ENCODE results near the gene SUCLA2.
"Not testable (repeated sequence)": the region's sequence is repeated elsewhere in the genome, so short reads cannot be mapped to it uniquely, and the experiment has no call there.

Gene SUCLA2

DNA sequence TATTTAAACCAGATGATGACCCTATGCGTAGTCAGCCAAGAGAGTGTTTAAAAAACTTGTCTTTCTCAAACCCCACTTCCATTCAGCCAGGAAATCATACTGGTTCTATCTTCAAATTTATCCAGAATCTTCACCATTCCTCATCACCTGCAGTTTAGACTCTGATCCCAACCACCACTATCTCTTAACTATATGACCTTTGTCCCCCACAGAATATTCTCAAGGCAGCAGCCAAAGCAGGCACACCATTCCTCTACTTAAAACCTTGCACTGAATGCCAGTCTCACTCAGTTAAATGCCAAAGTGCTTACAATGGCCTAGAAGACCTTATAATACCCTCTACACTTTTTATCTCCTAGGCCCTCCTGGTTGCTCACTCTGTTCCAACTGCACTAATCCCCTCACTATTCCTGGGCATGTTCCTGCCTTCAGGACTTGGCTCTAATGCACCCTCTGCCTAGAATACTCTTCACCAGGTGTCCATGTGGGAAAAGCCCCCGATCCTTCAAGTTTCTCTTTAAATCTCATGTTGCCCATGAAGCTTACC is 10.1 kb downstream of the SUCLA2 start:
- no peak for DNase-seq

DNA sequence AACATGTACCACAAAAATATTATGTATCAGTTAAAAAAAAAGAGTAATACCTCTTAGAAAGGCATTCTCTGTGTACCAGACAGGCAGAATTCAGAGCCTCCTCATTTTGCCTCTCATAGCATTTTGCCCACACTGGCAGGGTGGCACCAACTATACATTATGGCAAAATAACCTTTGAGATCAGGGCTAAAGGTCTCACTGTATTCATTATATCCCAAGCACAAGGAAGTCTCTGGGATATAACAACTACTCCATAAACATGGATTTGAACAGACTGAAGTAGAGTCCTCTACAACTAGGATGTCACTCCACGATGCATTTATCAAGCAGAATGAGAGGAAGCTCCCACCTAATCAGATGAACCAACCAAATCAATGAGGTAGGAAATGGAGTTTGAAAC is 10.6 kb downstream of the SUCLA2 start:
- DNase-seq, result no peak

GRCh38 chr13:47983070-47983469 is 18.0 kb downstream of the SUCLA2 start:
- DNase-seq, result no peak

DNA sequence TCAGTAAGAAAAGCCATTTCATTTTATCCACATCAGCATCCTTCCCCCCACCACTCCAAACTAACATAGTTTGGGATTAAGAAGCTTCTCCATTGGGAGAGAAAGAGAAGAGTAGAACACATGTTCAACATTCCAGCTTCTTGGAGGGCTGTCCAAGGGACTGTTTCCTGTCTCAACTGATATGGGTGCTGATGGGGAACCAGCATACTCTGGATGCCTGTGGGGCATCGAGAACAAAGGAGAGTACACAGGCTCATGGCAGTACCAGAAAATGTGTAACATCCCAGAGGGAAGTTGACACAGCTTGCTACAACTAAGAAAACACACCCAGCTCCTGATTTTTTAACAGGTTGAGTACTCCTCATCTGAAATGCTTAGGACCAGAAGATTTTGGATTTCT is 24.7 kb downstream of the SUCLA2 start:
- DNase-seq, result no peak

DNA sequence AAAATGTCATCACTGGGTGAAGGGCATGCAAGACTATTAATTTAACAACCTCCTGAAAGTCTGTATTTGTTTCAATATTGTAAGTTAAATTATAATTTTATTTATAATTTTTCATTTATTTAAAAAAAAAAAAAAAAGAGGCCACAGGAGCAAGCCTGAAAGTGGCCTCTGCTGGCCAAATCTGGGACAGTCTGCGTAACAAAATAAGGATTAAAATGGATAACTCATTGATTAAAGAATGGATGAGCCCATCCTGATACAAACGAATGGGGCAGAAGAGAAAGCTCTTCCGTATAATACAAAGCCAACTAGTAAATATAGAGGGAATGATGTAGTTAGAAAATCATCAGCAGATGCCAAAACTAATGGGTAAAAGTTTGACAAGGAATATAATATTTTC is 36.2 kb downstream of the SUCLA2 start:
- DNase-seq, result no peak

- no peak for DNase-seq
Measured at GRCh38 chr13:47962237-47962636, 38.8 kb downstream of the SUCLA2 start.

DNA sequence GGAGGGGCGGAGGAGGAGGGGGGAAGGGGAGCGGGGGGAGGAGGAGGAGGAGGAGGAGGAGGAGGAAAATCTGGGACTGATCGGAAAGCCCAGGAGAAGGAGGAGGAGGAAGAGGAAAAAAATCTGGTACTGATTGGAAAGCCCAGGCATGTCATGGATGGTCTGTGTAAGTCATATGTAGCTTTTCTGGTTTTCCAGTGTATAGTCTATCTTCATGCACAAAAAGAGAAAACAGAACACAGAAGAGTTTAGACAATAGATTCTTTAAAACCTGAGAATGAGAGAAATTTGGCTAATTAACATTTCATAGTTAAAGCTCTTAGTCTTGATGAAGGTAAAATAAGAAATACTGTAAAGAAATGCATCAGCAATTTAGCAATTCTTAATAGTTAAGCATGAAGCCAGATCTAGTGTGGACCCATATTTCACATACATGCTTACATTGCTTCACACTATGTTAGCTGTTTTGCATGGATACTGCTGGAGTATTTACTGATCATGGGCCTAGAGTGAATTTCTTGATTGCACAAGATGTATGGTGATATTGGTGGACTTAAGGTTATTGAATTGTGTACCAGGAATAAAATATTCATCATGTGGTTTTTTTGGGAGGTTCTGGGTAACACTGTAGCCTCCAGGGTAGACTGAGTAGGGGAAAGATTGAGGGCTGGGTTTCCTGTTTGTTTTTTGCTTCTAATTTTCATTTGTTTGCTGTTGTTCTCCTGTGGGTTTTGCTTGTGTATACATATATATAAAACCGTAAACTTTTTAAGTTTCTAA is 41.4 kb downstream of the SUCLA2 start:
- no peak for DNase-seq

DNA sequence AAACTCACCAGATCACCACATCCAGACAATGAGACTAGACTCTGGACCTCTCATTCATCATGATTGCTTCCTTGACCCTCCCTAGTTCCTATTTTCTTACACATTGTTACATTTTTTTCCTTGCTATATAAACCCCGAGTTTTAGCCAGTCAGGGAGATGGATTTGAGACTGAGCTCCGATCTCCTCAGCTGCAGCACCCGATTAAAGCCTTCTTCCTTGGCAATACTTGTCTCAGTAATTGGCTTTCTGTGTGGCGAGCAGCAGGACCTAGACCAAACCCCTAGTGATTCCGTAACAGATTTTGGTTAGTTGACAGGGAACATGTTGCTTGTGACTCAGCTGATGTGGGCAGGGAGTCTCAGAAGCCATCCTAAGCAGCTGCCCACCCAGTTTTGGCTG is 44.0 kb downstream of the SUCLA2 start:
- no peak for DNase-seq

DNA sequence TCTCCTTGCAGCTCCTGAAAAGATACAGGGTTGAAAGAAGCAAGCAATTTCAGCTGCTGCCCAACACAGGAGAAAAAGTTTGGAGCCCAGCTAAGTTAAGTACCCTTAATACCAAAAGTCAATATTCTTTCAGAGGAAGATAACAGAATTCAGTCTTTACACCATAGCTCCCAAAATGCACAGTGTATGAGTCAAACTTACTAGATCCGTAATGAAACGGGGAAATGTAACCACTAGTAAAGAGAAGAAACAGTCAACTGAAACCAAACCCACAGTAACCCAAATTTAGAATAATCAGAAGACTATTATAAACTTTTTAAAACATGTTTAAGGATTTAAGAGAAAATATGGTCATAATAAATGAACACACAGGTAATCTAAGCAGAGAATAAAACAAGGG is 45.2 kb downstream of the SUCLA2 start:
- no peak for DNase-seq

DNA sequence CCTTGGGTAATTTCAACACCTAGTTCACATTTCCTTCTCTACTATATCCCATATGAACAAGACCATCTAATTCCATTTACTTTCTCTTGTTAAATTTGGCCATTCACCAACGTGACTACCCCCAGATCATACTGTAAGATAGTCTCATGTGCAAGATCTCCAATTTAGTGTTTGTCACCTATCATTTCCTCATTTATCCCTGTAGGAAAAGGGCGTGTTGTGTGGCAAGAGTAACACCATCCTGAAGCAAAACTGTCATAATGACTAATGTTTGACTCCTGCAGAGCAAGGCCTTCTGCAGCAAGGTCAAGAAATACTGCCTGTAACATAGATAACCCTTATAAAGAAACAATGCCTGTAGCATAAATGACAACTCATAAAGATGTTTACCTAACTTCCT is 51.3 kb downstream of the SUCLA2 start:
- DNase-seq, result no peak

- DNase-seq, result no peak
Measured at GRCh38 chr13:47945738-47946137, 55.3 kb downstream of the SUCLA2 start.

GRCh38 chr13:47945146-47945545 is 55.9 kb downstream of the SUCLA2 start:
- not testable (repeated sequence) for DNase-seq

- DNase-seq, result no peak
Measured at GRCh38 chr13:47934371-47934770, 66.7 kb downstream of the SUCLA2 start.

GRCh38 chr13:47932950-47933923 is 67.8 kb downstream of the SUCLA2 start:
- DNase-seq, result no peak

- no peak for DNase-seq
Measured at GRCh38 chr13:47930649-47931165, 70.4 kb downstream of the SUCLA2 start.

GRCh38 chr13:47929156-47929555 is 71.9 kb downstream of the SUCLA2 start:
- DNase-seq, result no peak

DNA sequence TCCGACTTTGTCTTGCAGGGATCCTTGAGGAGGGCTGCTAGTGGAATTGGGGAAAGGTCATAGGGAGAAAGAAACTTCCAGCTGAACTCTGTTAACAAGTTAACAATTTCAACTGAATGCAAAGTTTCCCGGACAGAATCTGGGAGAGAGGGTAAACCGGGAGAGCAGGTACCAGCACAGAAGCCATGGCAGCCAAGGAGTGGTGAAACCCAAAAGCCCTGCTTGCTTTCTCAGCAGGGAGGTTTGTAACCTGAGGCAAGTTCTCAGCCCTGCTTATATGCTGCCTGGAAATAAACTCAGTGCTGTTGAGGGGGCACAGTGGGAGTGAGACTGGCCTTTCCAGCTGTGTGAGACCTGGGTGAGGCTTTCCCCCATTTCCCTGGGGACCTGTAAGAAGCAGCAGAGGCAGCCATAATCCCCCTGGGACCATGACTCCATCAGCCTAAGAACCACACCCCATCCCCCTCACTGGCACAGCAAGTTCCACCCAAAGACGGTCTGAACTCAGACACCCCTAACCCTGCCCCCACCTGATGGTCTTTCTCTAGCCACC is 84.0 kb downstream of the SUCLA2 start:
- DNase-seq, result no peak

DNA sequence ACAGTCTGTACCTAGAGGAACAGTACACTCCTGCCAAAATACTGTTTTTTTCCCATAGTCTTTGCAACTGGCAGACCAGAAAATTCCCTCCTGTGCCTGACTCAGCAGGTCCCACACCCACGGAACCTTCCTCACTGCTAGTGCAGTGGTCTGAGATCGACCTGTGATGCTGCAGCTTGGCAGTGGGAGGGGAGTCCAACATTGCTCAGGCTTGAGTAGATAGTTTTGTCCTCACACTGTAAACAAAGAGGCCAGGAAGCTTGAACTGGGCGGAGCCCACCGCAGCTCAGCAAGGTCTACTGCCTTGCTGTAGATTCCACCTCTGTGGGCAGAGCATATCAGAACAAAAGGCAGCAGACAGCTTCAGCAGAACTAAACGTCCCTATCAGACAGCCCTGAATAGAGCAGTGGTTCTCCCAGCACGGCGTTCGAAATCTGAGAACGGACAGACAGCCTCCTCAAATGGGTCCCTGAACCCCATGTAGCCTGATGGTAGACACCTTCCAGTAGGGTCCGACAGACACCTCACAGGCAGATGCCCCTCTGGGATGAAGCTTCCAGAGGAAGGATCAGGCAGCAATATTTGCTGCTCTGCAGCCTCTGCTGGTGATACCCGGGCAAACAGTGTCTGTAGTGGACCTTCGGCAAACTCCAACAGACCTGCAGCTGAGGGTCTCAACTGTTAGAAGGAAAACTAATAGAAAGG is 92.7 kb downstream of the SUCLA2 start:
- no peak for DNase-seq

DNA sequence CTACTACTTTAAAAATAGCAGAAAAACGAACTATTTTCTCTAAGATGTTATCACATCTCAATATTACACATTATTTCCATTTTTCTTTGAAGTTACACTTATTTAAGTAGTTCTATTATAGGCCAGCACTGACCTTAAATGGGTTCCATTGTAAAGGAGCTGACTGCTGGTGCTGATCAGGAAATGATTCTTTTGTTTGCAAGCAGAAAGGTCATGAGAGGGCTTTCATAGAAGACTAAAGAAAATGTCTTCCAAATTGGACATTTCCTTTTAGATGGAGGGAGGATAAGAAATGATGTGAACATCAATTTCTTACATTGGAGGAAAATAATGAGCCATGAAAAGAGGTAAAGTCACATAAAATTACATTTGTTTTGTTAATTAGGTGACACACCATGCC is 96.2 kb downstream of the SUCLA2 start:
- no peak for DNase-seq

DNA sequence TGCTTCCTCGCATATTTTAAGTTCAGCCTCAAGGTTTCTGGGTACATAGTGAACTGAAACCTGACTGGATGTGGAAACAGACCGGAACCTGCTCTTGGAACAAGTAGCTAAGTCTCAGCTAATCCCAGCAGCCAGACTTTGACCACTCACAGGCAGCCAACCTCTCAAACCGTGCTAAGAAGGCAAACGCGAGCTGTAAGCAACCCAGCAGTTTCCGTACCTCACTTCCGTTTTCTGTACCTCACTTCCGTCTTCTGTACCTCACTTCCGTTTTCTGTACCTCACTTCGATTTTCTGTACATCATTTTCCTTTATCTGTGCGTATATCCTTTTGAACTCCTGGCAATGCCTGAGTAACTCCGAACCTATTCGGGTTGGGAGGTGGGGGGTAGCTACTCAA is 96.8 kb downstream of the SUCLA2 start:
- no peak for DNase-seq

DNA sequence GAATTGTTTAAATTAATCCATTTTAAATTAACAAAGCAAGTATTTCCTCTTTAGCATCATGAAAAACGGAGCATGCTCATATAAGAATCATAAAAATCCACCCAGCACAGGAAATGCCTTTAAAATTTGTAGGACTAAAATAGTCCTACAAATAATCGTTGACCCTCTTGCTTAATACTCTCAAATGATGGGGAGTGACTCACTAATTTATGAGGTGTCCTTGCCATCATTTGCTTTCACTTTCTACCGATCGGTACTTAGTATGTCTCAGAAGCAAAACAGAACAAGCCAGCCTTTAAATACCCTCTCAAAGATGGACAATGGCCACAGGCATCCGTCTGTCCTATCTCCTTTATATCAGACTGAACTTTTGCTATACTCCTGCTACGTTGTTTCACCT is 97.2 kb downstream of the SUCLA2 start:
- DNase-seq, result no peak

- no peak for DNase-seq
Measured at GRCh38 chr13:47901441-47901840, 99.6 kb downstream of the SUCLA2 start.

GRCh38 chr13:47898080-47898479 is 103.0 kb downstream of the SUCLA2 start:
- no peak for DNase-seq
